Ishikawa (cell line): ENCODE data around the gene RBMS1.

Source experiments
- FOXM1 ChIP-seq: IDR thresholded peaks from 2 replicates; pipeline ENCODE4 v1.6.1; 2012; ENCODE audit warnings: low read depth, borderline replicate concordance
- NFIC ChIP-seq: IDR thresholded peaks from 2 replicates; pipeline ENCODE4 v1.6.1; 2012
- ZBTB7A ChIP-seq: IDR thresholded peaks from 2 replicates; pipeline ENCODE4 v1.6.1; 2012; ENCODE audit warnings: low read depth

- TF ChIP-seq ZBTB7A (no peak), FOXM1 (no peak), NFIC (no peak)
Observed at GRCh38 chr2:160251569-160251968, 242.0 kb downstream of the RBMS1 start.
